HFF-Myc (cell line): Measurements from ENCODE around the gene NAA60.

Source experiments
- DNase-seq: peaks from one replicate; pipeline ENCODE4 v3.0.0-alpha.2; 2011; ENCODE audit warnings: low read depth; ENCODE audit errors: extremely low read depth
- H3K4me3 ChIP-seq: replicated peaks from 2 replicates; pipeline ENCODE4 v1.5.1; 2011; ENCODE audit warnings: low read depth, mild to moderate bottlenecking, control low read depth, low read length
- CTCF ChIP-seq: IDR thresholded peaks from 2 replicates; pipeline ENCODE4 v1.5.1; 2012; ENCODE audit warnings: mild to moderate bottlenecking, low read depth, low read length, control low read depth; ENCODE audit errors: missing control alignments

Gene NAA60

GRCh38 chr16:3488801-3489200, 45.3 kb downstream of the NAA60 start:
- DNase-seq, result no peak
- TF ChIP-seq CTCF, result no peak
- H3K4me3 ChIP-seq, result no peak overlapping the region

DNA sequence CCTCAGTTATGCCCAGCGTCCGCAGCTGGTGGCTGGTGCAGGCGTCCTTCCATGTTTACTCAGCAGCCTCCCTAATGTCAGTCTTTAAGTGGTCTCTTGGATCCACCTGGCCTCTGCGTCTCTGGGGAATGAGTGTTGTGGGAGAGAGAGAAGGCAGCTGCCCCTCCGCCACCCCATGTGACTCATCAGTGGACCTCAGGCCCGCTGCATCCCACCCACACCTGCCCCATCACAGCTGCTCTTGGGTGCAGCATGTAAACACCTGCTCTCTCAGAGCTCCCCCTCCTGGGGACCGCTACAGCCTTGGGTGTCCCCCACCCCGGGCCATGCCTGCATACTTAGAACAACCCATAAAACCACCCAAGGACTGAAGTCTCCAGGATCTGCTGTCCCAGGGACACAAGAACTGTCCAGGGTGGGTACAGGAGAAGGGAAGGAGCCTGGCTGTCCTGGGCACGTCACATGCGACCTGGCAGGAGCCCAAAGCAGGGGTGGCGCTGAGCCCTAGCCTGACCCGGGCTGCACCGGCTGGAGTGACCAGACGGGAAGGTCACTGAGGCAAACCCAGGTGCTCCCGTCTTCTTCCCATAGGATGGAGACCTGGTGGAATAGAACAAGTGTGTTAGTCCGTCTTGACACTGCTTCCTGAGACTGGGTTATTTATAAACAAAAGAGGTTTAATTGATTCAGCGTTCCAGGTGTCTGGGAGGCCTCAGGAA, 47.6 kb downstream of the NAA60 start:
- no peak for DNase-seq
- TF ChIP-seq CTCF, result no peak
- H3K4me3 ChIP-seq, result no peak overlapping the region

GRCh38 chr16:3492356-3492755, 48.9 kb downstream of the NAA60 start:
- DNase-seq, result no peak
- TF ChIP-seq CTCF, result no peak
- no peak overlapping the region for H3K4me3 ChIP-seq

DNA sequence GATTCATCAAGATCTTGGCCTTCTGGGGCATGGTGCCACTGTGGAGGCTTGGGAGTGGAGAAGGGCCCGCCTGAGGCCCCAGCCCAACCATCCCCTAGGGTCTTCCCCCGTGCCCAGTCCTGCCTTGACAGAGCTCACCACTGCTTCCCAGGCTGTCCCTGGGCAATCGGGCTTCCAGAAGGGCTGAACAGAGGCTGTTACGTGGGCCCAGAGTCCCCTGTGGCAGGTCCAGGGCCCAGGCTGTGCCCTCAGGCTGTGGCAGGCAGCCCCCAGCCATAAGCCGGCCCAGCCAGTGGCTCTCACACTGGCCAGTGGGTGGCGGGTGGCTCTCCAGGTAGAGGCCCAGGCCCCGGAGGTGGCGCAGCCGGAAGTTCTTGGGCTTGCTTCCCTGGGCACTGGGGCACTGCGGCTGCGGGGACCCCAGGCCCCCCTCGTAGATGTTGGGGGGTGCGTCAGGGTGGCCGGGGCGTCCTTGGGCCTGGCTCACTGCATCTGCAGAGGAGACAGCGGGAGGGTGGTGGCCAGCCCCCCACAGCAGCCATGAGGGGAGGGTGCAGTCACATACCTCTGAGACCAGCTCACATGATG, 51.0 kb downstream of the NAA60 start:
- TF ChIP-seq CTCF, result no peak
- no peak for DNase-seq
- H3K4me3 ChIP-seq, result no peak overlapping the region

DNA sequence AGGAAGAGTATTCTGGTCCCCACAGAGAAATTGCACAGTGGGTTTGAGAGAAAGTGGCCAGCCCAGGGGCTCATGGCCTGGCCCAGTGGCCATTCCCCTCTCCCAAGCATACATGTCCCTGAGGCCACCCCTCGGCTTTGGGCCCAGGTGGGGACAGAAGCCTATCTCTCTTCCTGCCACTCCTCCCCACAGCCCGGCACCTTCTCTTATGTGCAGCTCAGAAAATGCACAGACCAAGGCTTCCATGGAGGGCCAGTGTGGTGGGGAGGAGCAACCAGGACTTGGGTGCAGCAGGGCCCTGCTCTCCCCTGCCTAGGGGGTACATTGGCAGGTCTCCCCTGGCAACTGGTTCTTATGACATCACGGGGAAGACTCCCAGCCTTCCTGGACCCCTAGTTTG, 51.7 kb downstream of the NAA60 start, which contains the start of gene C16orf90:
C16orf90 (minus strand) TSS at position 314 of the 400 bp plus-strand sequence; CDS start at position 246, 68 bp downstream.
- DNase-seq, result no peak
- no peak for TF ChIP-seq CTCF
- H3K4me3 ChIP-seq, result no peak within 1 kb of the TSS

DNA sequence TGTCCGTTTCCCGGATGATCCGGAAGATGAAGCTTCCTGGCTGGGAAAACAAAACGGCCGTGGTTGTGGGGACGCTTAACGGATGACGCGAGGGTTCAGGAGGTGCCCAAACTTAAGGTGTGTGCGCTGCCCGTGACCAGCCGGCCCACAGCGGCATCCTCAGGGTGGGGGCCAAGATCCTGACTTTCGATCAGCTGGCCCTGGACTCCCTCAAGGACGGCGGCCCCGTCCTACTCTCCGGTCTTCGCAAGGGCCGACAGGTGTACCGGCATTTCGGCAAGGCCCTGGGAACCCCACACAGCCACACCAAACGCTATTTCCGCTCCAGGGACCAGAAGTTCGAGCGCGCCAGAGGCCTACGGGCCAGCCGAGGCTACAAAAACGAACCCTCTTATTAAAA, 52.9 kb downstream of the NAA60 start:
- DNase-seq, result no peak
- H3K4me3 ChIP-seq, result no peak overlapping the region
- no peak for TF ChIP-seq CTCF
